GM12875 (cell line): ENCODE results near the gene CATSPER4.

Source experiments
- H3K4me3 ChIP-seq: one replicate; pipeline ENCODE4 v1.5.1; 2011; ENCODE audit warnings: low read depth, low read length, control low read depth
- CTCF ChIP-seq: IDR thresholded peaks from 2 replicates; pipeline ENCODE4 v1.5.1; 2011; ENCODE audit warnings: low read depth, mild to moderate bottlenecking, control low read depth, inconsistent platforms, low read length, moderate library complexity, borderline replicate concordance; ENCODE audit not compliant: insufficient read depth

The CATSPER4 gene

GRCh38 chr1:26154750-26155149, 35.7 kb upstream of the CATSPER4 start:
- H3K4me3 ChIP-seq = no peak overlapping the region
- no peak for TF ChIP-seq CTCF

- H3K4me3 ChIP-seq = no peak overlapping the region
- TF ChIP-seq CTCF = no peak
These were observed 34.8 kb upstream of the CATSPER4 start for GRCh38 chr1:26155370-26156284.

- H3K4me3 ChIP-seq = no peak overlapping the region
- TF ChIP-seq CTCF = no peak
These were observed 33.9 kb upstream of the CATSPER4 start for GRCh38 chr1:26156285-26157038.

GRCh38 chr1:26158271-26158907, 32.0 kb upstream of the CATSPER4 start:
- H3K4me3 ChIP-seq = no peak overlapping the region
- no peak for TF ChIP-seq CTCF

- no peak for TF ChIP-seq CTCF
- no peak within 1 kb of the TSS for H3K4me3 ChIP-seq
These were observed 31.3 kb upstream of the CATSPER4 start, which contains the start of gene FAM110D for GRCh38 chr1:26158908-26159742. Gene FAM110D (plus strand): TSS chr1:26159079. CDS start chr1:26161292, 2,213 bp downstream.

GRCh38 chr1:26159743-26160039, 30.7 kb upstream of the CATSPER4 start:
- no peak overlapping the region for H3K4me3 ChIP-seq
- TF ChIP-seq CTCF = no peak
